ENCODE data around the gene CDK13.
"Not testable (repeated sequence)": the region's sequence is repeated elsewhere in the genome, so short reads cannot be mapped to it uniquely, and the experiment has no call there.

CDK13 gene

DNA sequence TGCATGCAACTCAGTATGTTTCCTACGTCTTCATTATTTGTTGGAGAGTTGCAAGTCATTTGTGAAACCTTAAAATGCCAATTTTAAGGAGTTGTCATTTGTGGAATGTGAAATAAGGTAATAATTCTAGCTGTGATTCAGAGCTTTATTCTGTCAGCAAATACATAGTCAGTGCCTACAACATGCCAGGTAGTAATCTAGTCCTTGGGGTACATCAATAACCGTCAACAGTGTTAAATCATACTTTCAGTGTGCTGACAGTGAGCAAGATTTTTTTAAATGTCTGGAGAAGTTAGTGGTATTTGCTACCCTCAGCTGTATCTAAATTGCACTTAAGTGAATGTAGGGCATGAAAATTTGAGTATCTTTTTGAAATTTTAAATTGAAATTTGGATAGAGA is 147.7 kb downstream of the CDK13 start:
- H3K4me3 ChIP-seq (ENCODE audit: low read depth, low read length) = no peak overlapping the region
- TF ChIP-seq, protein P1, sequence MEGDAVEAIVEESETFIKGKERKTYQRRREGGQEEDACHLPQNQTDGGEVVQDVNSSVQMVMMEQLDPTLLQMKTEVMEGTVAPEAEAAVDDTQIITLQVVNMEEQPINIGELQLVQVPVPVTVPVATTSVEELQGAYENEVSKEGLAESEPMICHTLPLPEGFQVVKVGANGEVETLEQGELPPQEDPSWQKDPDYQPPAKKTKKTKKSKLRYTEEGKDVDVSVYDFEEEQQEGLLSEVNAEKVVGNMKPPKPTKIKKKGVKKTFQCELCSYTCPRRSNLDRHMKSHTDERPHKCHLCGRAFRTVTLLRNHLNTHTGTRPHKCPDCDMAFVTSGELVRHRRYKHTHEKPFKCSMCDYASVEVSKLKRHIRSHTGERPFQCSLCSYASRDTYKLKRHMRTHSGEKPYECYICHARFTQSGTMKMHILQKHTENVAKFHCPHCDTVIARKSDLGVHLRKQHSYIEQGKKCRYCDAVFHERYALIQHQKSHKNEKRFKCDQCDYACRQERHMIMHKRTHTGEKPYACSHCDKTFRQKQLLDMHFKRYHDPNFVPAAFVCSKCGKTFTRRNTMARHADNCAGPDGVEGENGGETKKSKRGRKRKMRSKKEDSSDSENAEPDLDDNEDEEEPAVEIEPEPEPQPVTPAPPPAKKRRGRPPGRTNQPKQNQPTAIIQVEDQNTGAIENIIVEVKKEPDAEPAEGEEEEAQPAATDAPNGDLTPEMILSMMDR (IDR thresholded peaks at IDR 0.05; ENCODE audit: low read depth, low read length) = no peak

GRCh38 chr7:40098810-40099209 is 148.8 kb downstream of the CDK13 start:
- TF ChIP-seq, protein P1 (IDR thresholded peaks at IDR 0.05; ENCODE audit: low read depth, low read length) = no peak
- no peak overlapping the region for H3K4me3 ChIP-seq (ENCODE audit: low read depth, low read length)

GRCh38 chr7:40099837-40100236 is 149.8 kb downstream of the CDK13 start:
- H3K4me3 ChIP-seq (ENCODE audit: low read depth, low read length) = no peak overlapping the region
- TF ChIP-seq, protein P1 (IDR thresholded peaks at IDR 0.05; ENCODE audit: low read depth, low read length) = no peak

DNA sequence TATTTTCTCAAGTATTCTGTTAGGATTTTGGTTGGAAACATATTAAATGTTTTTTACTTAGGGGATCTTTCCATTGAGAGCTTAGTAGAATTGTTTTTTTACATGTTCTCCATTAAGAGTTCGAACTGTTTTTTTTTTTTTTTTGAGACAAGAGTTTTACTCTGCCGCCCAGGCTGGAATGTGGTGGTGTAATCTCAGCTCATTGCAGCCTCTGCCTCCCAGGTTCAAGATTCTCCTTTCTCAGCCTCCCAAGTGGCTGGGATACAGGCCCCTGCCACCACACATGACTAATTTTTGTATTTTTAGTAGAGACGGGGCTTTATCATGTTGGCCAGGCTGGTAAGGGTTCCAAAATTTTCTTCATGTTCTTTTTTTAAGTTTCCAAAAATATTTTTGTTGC is 151.1 kb downstream of the CDK13 start:
- H3K4me3 ChIP-seq (ENCODE audit: low read depth, low read length) = no peak overlapping the region
- TF ChIP-seq, protein P1 (IDR thresholded peaks at IDR 0.05; ENCODE audit: low read depth, low read length) = no peak

DNA sequence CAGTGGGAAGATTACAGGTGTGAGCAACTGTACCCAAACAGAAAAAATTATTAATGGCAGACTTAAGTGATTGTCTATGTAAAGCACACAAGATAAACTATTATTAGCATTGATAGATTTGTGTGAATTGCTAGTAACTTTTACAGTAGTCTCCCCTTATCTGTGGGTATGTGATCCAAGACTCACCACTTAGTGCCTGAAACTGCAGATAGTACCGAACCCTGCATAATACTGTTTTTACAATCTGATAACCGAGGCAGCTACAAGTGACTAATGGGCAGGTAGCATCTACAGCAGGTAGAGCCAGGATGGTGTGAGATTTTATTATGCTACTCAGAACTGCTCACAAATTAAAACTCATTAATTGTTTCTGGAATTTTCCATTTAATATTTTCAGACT is 152.8 kb downstream of the CDK13 start:
- TF ChIP-seq, protein P1 (IDR thresholded peaks at IDR 0.05; ENCODE audit: low read depth, low read length) = no peak
- no peak overlapping the region for H3K4me3 ChIP-seq (ENCODE audit: low read depth, low read length)

DNA sequence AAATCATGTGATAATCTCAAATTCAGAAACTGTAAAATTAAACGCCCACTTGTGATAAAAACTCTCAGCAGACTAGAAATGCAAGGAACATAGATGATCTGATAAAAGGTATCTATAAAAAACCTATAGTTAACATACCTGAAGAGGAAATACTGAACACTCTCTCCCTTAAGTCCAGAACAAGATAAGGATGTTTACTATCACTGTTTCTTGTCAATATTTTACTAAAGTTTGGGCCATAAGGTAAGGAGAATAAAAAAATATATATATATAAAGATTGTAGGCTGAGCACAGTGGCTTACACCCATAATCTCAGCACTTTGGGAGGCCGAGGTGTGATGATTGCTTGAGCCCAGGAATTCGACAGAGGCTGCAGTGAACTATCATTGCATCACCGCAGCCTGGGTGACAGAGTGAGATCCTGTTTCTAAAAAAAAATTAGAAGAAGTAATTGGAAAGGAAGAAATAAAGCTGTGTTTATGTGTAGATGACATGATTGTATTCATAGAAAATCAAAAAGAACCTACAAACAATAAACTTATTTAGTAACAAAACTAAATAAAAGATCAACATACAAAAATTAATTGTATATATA is 155.9 kb downstream of the CDK13 start:
- H3K4me3 ChIP-seq (ENCODE audit: low read depth, low read length) = no peak overlapping the region
- TF ChIP-seq, protein P1 (IDR thresholded peaks at IDR 0.05; ENCODE audit: low read depth, low read length) = no peak

GRCh38 chr7:40115936-40116335 is 165.9 kb downstream of the CDK13 start:
- H3K4me3 ChIP-seq (ENCODE audit: low read depth, low read length) = no peak overlapping the region
- TF ChIP-seq, protein P1 (IDR thresholded peaks at IDR 0.05; ENCODE audit: low read depth, low read length) = no peak

DNA sequence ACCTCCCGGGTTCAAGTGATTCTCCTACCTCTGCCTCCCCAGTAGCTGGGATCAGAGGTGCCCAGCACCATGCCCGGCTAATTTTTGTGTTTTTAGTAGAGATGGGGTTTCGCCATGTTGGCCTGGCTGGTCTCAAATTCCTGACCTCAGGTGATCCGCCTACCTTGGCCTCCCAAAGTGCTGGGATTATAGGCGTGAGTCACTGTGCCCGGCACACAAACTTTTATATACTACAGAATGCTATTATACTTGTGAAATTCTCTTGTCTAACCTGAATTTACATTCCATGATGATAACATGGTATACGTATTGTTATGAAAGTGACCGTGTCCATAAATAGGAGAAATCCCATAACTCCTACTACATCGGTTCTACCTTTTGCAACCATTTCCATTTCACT is 167.1 kb downstream of the CDK13 start:
- not testable (repeated sequence) for H3K4me3 ChIP-seq (ENCODE audit: low read depth, low read length)

DNA sequence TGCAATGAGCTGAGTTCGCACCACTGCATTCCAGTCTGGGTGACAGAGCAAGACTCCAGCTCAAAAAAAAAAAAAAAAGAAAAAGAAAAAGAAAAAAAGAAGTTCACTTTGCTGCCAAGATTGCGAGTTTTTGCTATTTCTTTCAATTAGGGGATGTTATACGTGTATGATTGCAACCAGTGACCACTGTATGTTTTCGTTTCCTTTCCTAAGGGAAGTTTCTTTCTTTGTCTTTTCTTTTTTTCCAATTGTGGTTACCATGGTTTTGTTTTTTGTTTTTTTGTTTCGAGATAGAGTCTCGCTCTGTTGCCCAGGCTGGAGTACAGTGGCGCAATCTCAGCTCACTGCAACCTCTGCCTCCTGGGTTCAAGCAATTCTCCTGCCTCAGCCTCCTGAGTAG is 168.1 kb downstream of the CDK13 start:
- H3K4me3 ChIP-seq (ENCODE audit: low read depth, low read length) = not testable (repeated sequence)
